Jurkat, Clone E6-1 (cell line): ENCODE results near the gene NR1H3.

ENCODE experiments used
- DNase-seq: peaks from one replicate; pipeline ENCODE4 v3.0.0-alpha.2; 2011; ENCODE audit warnings: low read depth, low spot score
- H3K4me3 ChIP-seq: 2 replicates; pipeline ENCODE4 v1.5.1; 2011; ENCODE audit warnings: mild to moderate bottlenecking, low read length, control low read depth, moderate library complexity

The NR1H3 gene

GRCh38 chr11:47264521-47264920 lies 6.7 kb downstream of the NR1H3 start:
- no peak for DNase-seq
- no peak overlapping the region for H3K4me3 ChIP-seq

- H3K4me3 ChIP-seq, result no peak overlapping the region
- no peak for DNase-seq
Measured at GRCh38 chr11:47267876-47268275, 10.1 kb downstream of the NR1H3 start.

- peak overlapping the region; percentile 58 for H3K4me3 ChIP-seq
- no peak for DNase-seq
Measured at GRCh38 chr11:47268448-47269001, 10.7 kb downstream of the NR1H3 start.

GRCh38 chr11:47269002-47269828 lies 11.4 kb downstream of the NR1H3 start:
- DNase-seq, result peak; percentile 90

GRCh38 chr11:47269829-47270305 lies 12.1 kb downstream of the NR1H3 start, which contains the start of gene MADD:
Gene MADD (plus strand): TSS chr11:47270133.
- H3K4me3 ChIP-seq, result peak within 1 kb of the TSS; percentile 58
- peak; percentile 80 for DNase-seq

More at GRCh38 chr11:47269002-47269828, 11.4 kb downstream of the NR1H3 start:
- peak overlapping the region; percentile 58 for H3K4me3 ChIP-seq

- H3K4me3 ChIP-seq, result peak overlapping the region; percentile 58
- DNase-seq, result no peak
Measured at GRCh38 chr11:47270331-47271271, 12.8 kb downstream of the NR1H3 start.

- no peak for DNase-seq
- H3K4me3 ChIP-seq, result no peak overlapping the region
Measured at GRCh38 chr11:47271328-47271727, 13.5 kb downstream of the NR1H3 start.

GRCh38 chr11:47271961-47272661 lies 14.3 kb downstream of the NR1H3 start:
- DNase-seq, result no peak
- no peak overlapping the region for H3K4me3 ChIP-seq

GRCh38 chr11:47272706-47273105 lies 14.9 kb downstream of the NR1H3 start:
- no peak overlapping the region for H3K4me3 ChIP-seq
- no peak for DNase-seq

- DNase-seq, result no peak
- H3K4me3 ChIP-seq, result no peak overlapping the region
Measured at GRCh38 chr11:47274495-47275235, 16.9 kb downstream of the NR1H3 start.

- no peak for DNase-seq
- H3K4me3 ChIP-seq, result no peak overlapping the region
Measured at GRCh38 chr11:47276923-47277322, 19.1 kb downstream of the NR1H3 start.

- no peak overlapping the region for H3K4me3 ChIP-seq
- DNase-seq, result no peak
Measured at GRCh38 chr11:47278058-47278457, 20.3 kb downstream of the NR1H3 start.

- H3K4me3 ChIP-seq, result no peak overlapping the region
- DNase-seq, result no peak
Measured at GRCh38 chr11:47278769-47279168, 21.0 kb downstream of the NR1H3 start.

- DNase-seq, result no peak
- H3K4me3 ChIP-seq, result no peak overlapping the region
Measured at GRCh38 chr11:47280099-47280498, 22.3 kb downstream of the NR1H3 start.

- no peak for DNase-seq
Measured at GRCh38 chr11:47280860-47281259, 23.1 kb downstream of the NR1H3 start.

GRCh38 chr11:47282462-47282861 lies 24.7 kb downstream of the NR1H3 start:
- no peak overlapping the region for H3K4me3 ChIP-seq
- no peak for DNase-seq

More at GRCh38 chr11:47280860-47281259, 23.1 kb downstream of the NR1H3 start:
- no peak overlapping the region for H3K4me3 ChIP-seq

- H3K4me3 ChIP-seq, result no peak overlapping the region
- no peak for DNase-seq
Measured at GRCh38 chr11:47284151-47284550, 26.4 kb downstream of the NR1H3 start.
